K562 (cell line): Measurements from ENCODE around the gene ZNF665. TPM values are rescaled to one million over a fixed set of nuclear protein-coding genes. Genes with fewer than 3 reads are reported as not detected.

Source experiments
- ADNP ChIP-seq: fragments of 200-800 bp; sonication (Bioruptor generic); IDR thresholded peaks from 2 replicates; pipeline ENCODE4 v1.6.1; 2016; ENCODE audit warnings: missing genetic modification characterization, missing compliant biosample characterization
- BACH1 ChIP-seq: fragments of 200-800 bp; sonication (Bioruptor generic); IDR thresholded peaks from 2 replicates; pipeline ENCODE4 v1.6.1; 2016; ENCODE audit warnings: missing genetic modification characterization, missing compliant biosample characterization
- CREM ChIP-seq: IDR thresholded peaks from 2 replicates; pipeline ENCODE4 v1.6.1; 2014; ENCODE audit warnings: antibody characterized with exemption, low read depth
- GTF2E2 ChIP-seq: fragments of 200-800 bp; sonication (Bioruptor generic); IDR thresholded peaks from 2 replicates; pipeline ENCODE4 v1.6.1; 2016; ENCODE audit warnings: missing genetic modification characterization, missing compliant biosample characterization
- JUNB ChIP-seq: fragments of 450-650 bp; formaldehyde crosslinking; conservative IDR thresholded peaks from 2 replicates; pipeline ENCODE4 v1.4.0; 2020; ENCODE audit warnings: mild to moderate bottlenecking
- MYC ChIP-seq, 2 experiments: fragments of 250-450 bp in 1 of 2; sonication (Bioruptor Pico) in 1 of 2; IDR thresholded peaks; 2 replicates each; pipeline versions ENCODE4 v1.5.1 to v1.6.1; 2012 to 2021; ENCODE audit warnings: low read depth in 2 of 2, borderline replicate concordance in 1 of 2, improper control_type of control experiment in 1 of 2, low read length in 1 of 2, mild to moderate bottlenecking in 1 of 2, moderate library complexity in 1 of 2
- RBM17 ChIP-seq: fragments of 200-400 bp; formaldehyde crosslinking; IDR thresholded peaks from 2 replicates; pipeline ENCODE4 v1.6.1; 2017; ENCODE audit warnings: low read depth, mild to moderate bottlenecking, low read length, borderline replicate concordance
- STAT6 ChIP-seq: sonication (generic); formaldehyde crosslinking; IDR thresholded peaks from 2 replicates; pipeline ENCODE4 v1.8.1; 2023; ENCODE audit warnings: mild to moderate bottlenecking, missing genetic modification reagents
- TCFL5 ChIP-seq: fragments of 250-450 bp; sonication (Bioruptor Pico); conservative IDR thresholded peaks from 2 replicates; pipeline ENCODE4 v1.6.1; 2021; ENCODE audit warnings: mild to moderate bottlenecking, moderate library complexity, matching md5 sums
- THRAP3 ChIP-seq: fragments of 450-650 bp; IDR thresholded peaks from 2 replicates; pipeline ENCODE4 v1.6.1; 2016; ENCODE audit warnings: mild to moderate bottlenecking, inconsistent platforms, borderline replicate concordance
- ZBED1 ChIP-seq: IDR thresholded peaks from 2 replicates; pipeline ENCODE4 v1.6.1; 2014
- ZFP30 ChIP-seq: fragments of 250-450 bp; sonication (Bioruptor Pico); IDR thresholded peaks from 2 replicates; pipeline ENCODE4 v1.8.0; 2022; ENCODE audit warnings: moderate library complexity, mild to moderate bottlenecking, inconsistent platforms, borderline replicate concordance
- ZNF311 ChIP-seq: fragments of 250-450 bp; sonication (Bioruptor Pico); IDR thresholded peaks from 2 replicates; pipeline ENCODE4 v1.4.0; 2020; ENCODE audit warnings: mild to moderate bottlenecking, moderate library complexity
- ZNF696 ChIP-seq: fragments of 250-450 bp; sonication (Bioruptor Pico); conservative IDR thresholded peaks from 2 replicates; pipeline ENCODE4 v1.4.0; 2020; ENCODE audit warnings: mild to moderate bottlenecking, moderate library complexity
- ZNF830 ChIP-seq: fragments of 250-450 bp; sonication (Bioruptor Pico); IDR thresholded peaks from 2 replicates; pipeline ENCODE4 v1.5.0; 2021; ENCODE audit warnings: mild to moderate bottlenecking
- polyA plus RNA-seq, 8 experiments: library from polyadenylated mRNA; depleted of rRNA in 4 of 8; stranded (reverse) in 5 of 8; unstranded in 3 of 8; fragments of >200 nt; fragmentation: Nextera tagmentation in 2 of 8; fragmentation: Illumina TruSeq in 1 of 8; extraction: Ambion mirVana in 2 of 8; extraction: Trizol in 1 of 8; gene quantifications; 2 replicates each; pipeline versions ENCODE4 v1.2.1 to v1.2.3, GENCODE V29; 2011 to 2014; ENCODE audit warnings: inconsistent platforms in 1 of 8, missing spikeins in 1 of 8
- total RNA-seq, 7 experiments: library from RNA; depleted of rRNA in 6 of 7; stranded (reverse); fragments of >200 nt in 6 of 7; fragmentation: Illumina TruSeq in 2 of 7; extraction: Trizol in 2 of 7; gene quantifications; 2 replicates each; pipeline versions ENCODE4 v1.2.1 to v1.2.3, GENCODE V29; 2011 to 2021; ENCODE audit warnings: low replicate concordance in 1 of 7
- TF ChIP-seq, protein P1 (sequence below), 2 experiments: fragments of 450-650 bp; conservative IDR thresholded peaks; 2 replicates each; pipeline ENCODE4 v1.6.1; 2017; ENCODE audit warnings: mild to moderate bottlenecking in 2 of 2, moderate library complexity in 2 of 2
- TF ChIP-seq, protein P2 (sequence below), 3 experiments: IDR thresholded peaks in 2 of 3; conservative IDR thresholded peaks in 1 of 3; 2 replicates each; pipeline ENCODE4 v1.5.1; 2011 to 2012; ENCODE audit warnings: low read length in 3 of 3, mild to moderate bottlenecking in 3 of 3, control low read depth in 2 of 3, improper control_type of control experiment in 1 of 3, inconsistent platforms in 1 of 3, low read depth in 1 of 3, mixed read lengths in 1 of 3, moderate library complexity in 1 of 3; ENCODE audit not compliant: insufficient read depth in 2 of 3
- TF ChIP-seq, protein P3 (sequence below): fragments of 250-450 bp; sonication (Bioruptor Pico); IDR thresholded peaks from 2 replicates; pipeline ENCODE4 v1.5.0; 2021
- TF ChIP-seq, protein P4 (sequence below): IDR thresholded peaks from 2 replicates; pipeline ENCODE4 v1.6.1; 2011; ENCODE audit not compliant: insufficient read length; ENCODE audit errors: extremely low read depth

ZNF665 gene
- total and polyA plus RNA-seq, 9 of the 15 experiments (the other 6 are each of a cell fraction or from before 2014, with no cell fraction given) = 1.9 to 7.6 (median 2.8) TPM

GRCh38 chr19:53192771-53193534, at the start of gene ZNF665 (continued):
- TF ChIP-seq, protein P1, sequence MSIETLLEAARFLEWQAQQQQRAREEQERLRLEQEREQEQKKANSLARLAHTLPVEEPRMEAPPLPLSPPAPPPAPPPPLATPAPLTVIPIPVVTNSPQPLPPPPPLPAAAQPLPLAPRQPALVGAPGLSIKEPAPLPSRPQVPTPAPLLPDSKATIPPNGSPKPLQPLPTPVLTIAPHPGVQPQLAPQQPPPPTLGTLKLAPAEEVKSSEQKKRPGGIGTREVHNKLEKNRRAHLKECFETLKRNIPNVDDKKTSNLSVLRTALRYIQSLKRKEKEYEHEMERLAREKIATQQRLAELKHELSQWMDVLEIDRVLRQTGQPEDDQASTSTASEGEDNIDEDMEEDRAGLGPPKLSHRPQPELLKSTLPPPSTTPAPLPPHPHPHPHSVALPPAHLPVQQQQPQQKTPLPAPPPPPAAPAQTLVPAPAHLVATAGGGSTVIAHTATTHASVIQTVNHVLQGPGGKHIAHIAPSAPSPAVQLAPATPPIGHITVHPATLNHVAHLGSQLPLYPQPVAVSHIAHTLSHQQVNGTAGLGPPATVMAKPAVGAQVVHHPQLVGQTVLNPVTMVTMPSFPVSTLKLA (conservative IDR thresholded peaks at IDR 0.05) = peak; percentile 47 to 54; a peak in 2 of 4 replicates
- TF ChIP-seq JUNB (CRISPR knock-in tag) (no peak), ZNF311 (CRISPR knock-in tag) (no peak), GTF2E2 (tag) (no peak), ADNP (no peak), ZBED1 (no peak), THRAP3 (no peak), BACH1 (no peak), ZNF696 (CRISPR knock-in tag) (no peak), MYC (IDR thresholded peaks at IDR 0.05; ENCODE audit: low read depth, low read length) (peak; percentile 61), MYC (CRISPR knock-in tag; IDR thresholded peaks at IDR 0.05; ENCODE audit: borderline replicate concordance, low read depth) (no peak), STAT6 (CRISPR knock-in tag) (no peak), RBM17 (no peak), TCFL5 (no peak), ZFP30 (CRISPR knock-in tag) (no peak), CREM (0 out of 2 replicates have a peak, but pooled peaks have one; percentile 31), ZNF830 (CRISPR knock-in tag) (no peak)
- TF ChIP-seq, protein P2, sequence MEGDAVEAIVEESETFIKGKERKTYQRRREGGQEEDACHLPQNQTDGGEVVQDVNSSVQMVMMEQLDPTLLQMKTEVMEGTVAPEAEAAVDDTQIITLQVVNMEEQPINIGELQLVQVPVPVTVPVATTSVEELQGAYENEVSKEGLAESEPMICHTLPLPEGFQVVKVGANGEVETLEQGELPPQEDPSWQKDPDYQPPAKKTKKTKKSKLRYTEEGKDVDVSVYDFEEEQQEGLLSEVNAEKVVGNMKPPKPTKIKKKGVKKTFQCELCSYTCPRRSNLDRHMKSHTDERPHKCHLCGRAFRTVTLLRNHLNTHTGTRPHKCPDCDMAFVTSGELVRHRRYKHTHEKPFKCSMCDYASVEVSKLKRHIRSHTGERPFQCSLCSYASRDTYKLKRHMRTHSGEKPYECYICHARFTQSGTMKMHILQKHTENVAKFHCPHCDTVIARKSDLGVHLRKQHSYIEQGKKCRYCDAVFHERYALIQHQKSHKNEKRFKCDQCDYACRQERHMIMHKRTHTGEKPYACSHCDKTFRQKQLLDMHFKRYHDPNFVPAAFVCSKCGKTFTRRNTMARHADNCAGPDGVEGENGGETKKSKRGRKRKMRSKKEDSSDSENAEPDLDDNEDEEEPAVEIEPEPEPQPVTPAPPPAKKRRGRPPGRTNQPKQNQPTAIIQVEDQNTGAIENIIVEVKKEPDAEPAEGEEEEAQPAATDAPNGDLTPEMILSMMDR (IDR thresholded peaks at IDR 0.05 in 2 of 3, conservative IDR thresholded peaks at IDR 0.05 in 1 of 3; ENCODE audit: insufficient read depth in 2 of 3, low read depth in 1 of 3, low read length in 3 of 3) = no peak
- TF ChIP-seq, protein P3, sequence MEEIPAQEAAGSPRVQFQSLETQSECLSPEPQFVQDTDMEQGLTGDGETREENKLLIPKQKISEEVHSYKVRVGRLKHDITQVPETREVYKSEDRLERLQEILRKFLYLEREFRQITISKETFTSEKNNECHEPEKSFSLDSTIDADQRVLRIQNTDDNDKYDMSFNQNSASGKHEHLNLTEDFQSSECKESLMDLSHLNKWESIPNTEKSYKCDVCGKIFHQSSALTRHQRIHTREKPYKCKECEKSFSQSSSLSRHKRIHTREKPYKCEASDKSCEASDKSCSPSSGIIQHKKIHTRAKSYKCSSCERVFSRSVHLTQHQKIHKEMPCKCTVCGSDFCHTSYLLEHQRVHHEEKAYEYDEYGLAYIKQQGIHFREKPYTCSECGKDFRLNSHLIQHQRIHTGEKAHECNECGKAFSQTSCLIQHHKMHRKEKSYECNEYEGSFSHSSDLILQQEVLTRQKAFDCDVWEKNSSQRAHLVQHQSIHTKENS (CRISPR knock-in tag) = no peak
- TF ChIP-seq, protein P4, sequence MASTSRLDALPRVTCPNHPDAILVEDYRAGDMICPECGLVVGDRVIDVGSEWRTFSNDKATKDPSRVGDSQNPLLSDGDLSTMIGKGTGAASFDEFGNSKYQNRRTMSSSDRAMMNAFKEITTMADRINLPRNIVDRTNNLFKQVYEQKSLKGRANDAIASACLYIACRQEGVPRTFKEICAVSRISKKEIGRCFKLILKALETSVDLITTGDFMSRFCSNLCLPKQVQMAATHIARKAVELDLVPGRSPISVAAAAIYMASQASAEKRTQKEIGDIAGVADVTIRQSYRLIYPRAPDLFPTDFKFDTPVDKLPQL = no peak
